H9 (cell line): ENCODE results near the gene FCN1. TPM values are rescaled to one million over a fixed set of nuclear protein-coding genes. Genes with fewer than 3 reads are reported as not detected.

Experiments
- DNase-seq: peaks from one replicate; pipeline ENCODE4 v3.0.0-alpha.2; 2017
- H2AFZ ChIP-seq: one replicate; pipeline ENCODE4 v1.6.1; 2013; ENCODE audit warnings: mild to moderate bottlenecking, low read length, control low read depth, moderate library complexity
- H2AK5ac ChIP-seq: 2 replicates; pipeline ENCODE4 v1.6.1; 2013; ENCODE audit warnings: low read length, control low read depth, mixed read lengths; ENCODE audit not compliant: insufficient read length
- H2BK120ac ChIP-seq: one replicate; pipeline ENCODE4 v1.6.1; 2013; ENCODE audit warnings: low read depth, mild to moderate bottlenecking, low read length, control low read depth, inconsistent platforms; ENCODE audit not compliant: poor library complexity, severe bottlenecking
- H2BK12ac ChIP-seq: 2 replicates; pipeline ENCODE4 v1.6.1; 2013; ENCODE audit warnings: low read length, control low read depth, mixed read lengths, low read depth; ENCODE audit not compliant: insufficient read length
- H2BK15ac ChIP-seq: 2 replicates; pipeline ENCODE4 v1.6.1; 2013; ENCODE audit warnings: low read depth, low read length, control low read depth
- H2BK20ac ChIP-seq: one replicate; pipeline ENCODE4 v1.6.1; 2013; ENCODE audit warnings: low read depth, mild to moderate bottlenecking, low read length, control low read depth, inconsistent platforms; ENCODE audit not compliant: poor library complexity, severe bottlenecking
- H2BK5ac ChIP-seq: 2 replicates; pipeline ENCODE4 v1.6.1; 2013; ENCODE audit warnings: low read length, control low read depth, mixed read lengths; ENCODE audit not compliant: insufficient read length
- H3K14ac ChIP-seq: 2 replicates; pipeline ENCODE4 v1.6.1; 2013; ENCODE audit warnings: low read length, control low read depth; ENCODE audit not compliant: insufficient read depth
- H3K18ac ChIP-seq: 2 replicates; pipeline ENCODE4 v1.6.1; 2013; ENCODE audit warnings: low read depth, mild to moderate bottlenecking, mixed read lengths, low read length, control low read depth; ENCODE audit not compliant: insufficient read length
- H3K23ac ChIP-seq: 2 replicates; pipeline ENCODE4 v1.6.1; 2013; ENCODE audit warnings: low read length, control low read depth, mixed read lengths, low read depth; ENCODE audit not compliant: insufficient read length
- H3K23me2 ChIP-seq: 2 replicates; pipeline ENCODE4 v1.6.1; 2013; ENCODE audit warnings: low read depth, mild to moderate bottlenecking, mixed read lengths, low read length, control low read depth; ENCODE audit not compliant: insufficient read length, poor library complexity, severe bottlenecking
- H3K27ac ChIP-seq: 2 replicates; pipeline ENCODE4 v1.5.1; 2013; ENCODE audit warnings: low read length, control low read depth, mixed read lengths, low read depth; ENCODE audit not compliant: insufficient read length
- H3K27me3 ChIP-seq: 2 replicates; pipeline ENCODE4 v1.6.1; 2013; ENCODE audit warnings: low read length, control low read depth, inconsistent platforms; ENCODE audit not compliant: insufficient read depth
- H3K4ac ChIP-seq: 2 replicates; pipeline ENCODE4 v1.6.1; 2013; ENCODE audit warnings: low read depth, mild to moderate bottlenecking, control low read depth, inconsistent platforms, low read length, moderate library complexity
- H3K4me1 ChIP-seq: 2 replicates; pipeline ENCODE4 v1.6.1; 2013; ENCODE audit warnings: low read length, control low read depth, inconsistent platforms; ENCODE audit not compliant: insufficient read depth
- H3K4me2 ChIP-seq: 2 replicates; pipeline ENCODE4 v1.6.1; 2013; ENCODE audit warnings: low read length, control low read depth, mixed read lengths; ENCODE audit not compliant: insufficient read length, insufficient read depth
- H3K56ac ChIP-seq: 2 replicates; pipeline ENCODE4 v1.6.1; 2013; ENCODE audit warnings: low read depth, mild to moderate bottlenecking, mixed read lengths, low read length, control low read depth; ENCODE audit not compliant: insufficient read length
- H3K79me1 ChIP-seq: 2 replicates; pipeline ENCODE4 v1.6.1; 2013; ENCODE audit warnings: low read depth, mild to moderate bottlenecking, moderate library complexity, low read length, control low read depth, inconsistent platforms; ENCODE audit not compliant: insufficient read depth, poor library complexity, severe bottlenecking
- H3K79me2 ChIP-seq: 2 replicates; pipeline ENCODE4 v1.6.1; 2013; ENCODE audit warnings: low read length, control low read depth, inconsistent platforms; ENCODE audit not compliant: insufficient read depth
- H3K9ac ChIP-seq: 2 replicates; pipeline ENCODE4 v1.6.1; 2013; ENCODE audit warnings: low read length, control low read depth, mixed read lengths; ENCODE audit not compliant: insufficient read length; ENCODE audit errors: extremely low read depth
- H3K9me3 ChIP-seq: one replicate; pipeline ENCODE4 v1.6.1; 2013; ENCODE audit warnings: low read depth, low read length, inconsistent platforms; ENCODE audit not compliant: control insufficient read depth
- H3T11ph ChIP-seq: one replicate; pipeline ENCODE4 v1.6.1; 2013; ENCODE audit warnings: mild to moderate bottlenecking, low read length, control low read depth, inconsistent platforms
- H4K20me1 ChIP-seq: one replicate; pipeline ENCODE4 v1.6.1; 2013; ENCODE audit not compliant: control insufficient read depth, insufficient read length, insufficient read depth
- H4K5ac ChIP-seq: 2 replicates; pipeline ENCODE4 v1.6.1; 2013; ENCODE audit warnings: low read depth, mild to moderate bottlenecking, mixed read lengths, low read length, control low read depth; ENCODE audit not compliant: insufficient read length
- H4K8ac ChIP-seq: replicated peaks from 2 replicates; pipeline ENCODE4 v1.6.1; 2013; ENCODE audit warnings: low read length, control low read depth, mixed read lengths, low read depth; ENCODE audit not compliant: insufficient read length
- H4K91ac ChIP-seq: 2 replicates; pipeline ENCODE4 v1.6.1; 2013; ENCODE audit warnings: low read depth, mild to moderate bottlenecking, moderate library complexity, mixed read lengths, low read length, control low read depth; ENCODE audit not compliant: insufficient read length
- H3K27ac Mint-ChIP-seq, 3 experiments: 2 replicates in 2 of 3; 3 replicates in 1 of 3; pipeline ENCODE4 v1.8.0; 2020 to 2021; ENCODE audit warnings: mixed read lengths in 3 of 3, mild to moderate bottlenecking in 1 of 3, moderate library complexity in 1 of 3
- H3K27me3 Mint-ChIP-seq: 2 replicates; pipeline ENCODE4 v1.8.0; 2021; ENCODE audit warnings: low read depth, mild to moderate bottlenecking, moderate library complexity, mixed read lengths
- H3K36me3 Mint-ChIP-seq, 3 experiments: 2 replicates in 2 of 3; 3 replicates in 1 of 3; pipeline ENCODE4 v1.8.0; 2020 to 2021; ENCODE audit warnings: low read depth in 3 of 3, mixed read lengths in 3 of 3; ENCODE audit not compliant: insufficient read depth in 1 of 3
- H3K4me1 Mint-ChIP-seq, 2 experiments: 2 replicates each; pipeline ENCODE4 v1.8.0; 2020; ENCODE audit warnings: mixed read lengths in 2 of 2
- H3K4me3 Mint-ChIP-seq, 2 experiments: 2 replicates in 1 of 2; 3 replicates in 1 of 2; pipeline ENCODE4 v1.8.0; 2020 to 2021; ENCODE audit warnings: mild to moderate bottlenecking in 2 of 2, mixed read lengths in 2 of 2, moderate library complexity in 1 of 2
- H3K9me3 Mint-ChIP-seq, 2 experiments: 2 replicates in 1 of 2; 3 replicates in 1 of 2; pipeline ENCODE4 v1.8.0; 2020; ENCODE audit warnings: mild to moderate bottlenecking in 2 of 2, mixed read lengths in 2 of 2, moderate library complexity in 1 of 2
- CTCF ChIP-seq: fragments of 200-600 bp; sonication (generic); conservative IDR thresholded peaks from 3 replicates; pipeline ENCODE4 v1.8.0; 2021; ENCODE audit warnings: antibody characterized with exemption, mild to moderate bottlenecking
- WGBS: extraction: QIAGEN DNeasy Blood & Tissue Kit; methylation state at CpG from one replicate; pipeline ENCODE4 v1.1.7; 2013; ENCODE audit warnings: missing lambda C conversion rate, low lambda C conversion rate, mixed read lengths; ENCODE audit not compliant: insufficient read length; ENCODE audit errors: extremely low coverage; 5-methylcytosine and 5-hydroxymethylcytosine counted together
- total RNA-seq: library from RNA; stranded (reverse); gene quantifications from 2 replicates; pipeline ENCODE4 v1.2.1, GENCODE V29; 2021

Gene FCN1
- total RNA-seq, 1 experiment from 2014 or later, result not detected

GRCh38 chr9:134887686-134888602, 29.8 kb downstream of the FCN1 start:
- Histone ChIP-seq H3K4me2 (no peak overlapping the region), H3K14ac (peak overlapping the region; percentile 28; the same call in 1 of the 2 replicates), H3K79me1 (no peaks in the 10 kb centered on the region), H3K9me3 (no peaks in the 10 kb centered on the region), H3K4me1 (no peaks in the 10 kb centered on the region), H2AFZ (no peak overlapping the region), H3K56ac (no peak overlapping the region), H2BK20ac (no peak overlapping the region), H3K18ac (no peak overlapping the region), H3K23ac (no peak overlapping the region), H4K5ac (no peak overlapping the region), H2BK120ac (no peak overlapping the region), H3K9ac (no peak overlapping the region), H3K23me2 (no peaks in the 10 kb centered on the region), H4K91ac (no peak overlapping the region), H2BK15ac (no peak overlapping the region), H3K27ac (no peak overlapping the region), H4K20me1 (no peaks in the 10 kb centered on the region), H3K4ac (no peak overlapping the region), H4K8ac (no peak overlapping the region), H2BK12ac (no peak overlapping the region), H3K27me3 (no peaks in the 10 kb centered on the region), H3K79me2 (no peaks in the 10 kb centered on the region), H2BK5ac (no peak overlapping the region), H3T11ph (no peak overlapping the region), H2AK5ac (no peak overlapping the region)
- Mint-ChIP-seq H3K9me3 (no peaks in the 10 kb centered on the region; a peak in 1 of 5 replicates), H3K27me3 (no peaks in the 10 kb centered on the region; the same call in 1 of the 2 replicates), H3K4me3 (no peak overlapping the region), H3K4me1 (peaks cover 0 to 4% of the 10 kb centered on the region in 2 experiments; a peak in 2 of 4 replicates), H3K36me3 (no peaks in the 10 kb centered on the region), H3K27ac (no peak overlapping the region; a peak in 2 of 7 replicates)
- no peak for TF ChIP-seq CTCF
- DNase-seq, result peak; percentile 25
- no CpG with 5 or more reads among the region's 27 CpGs for WGBS
